HG03039 (cell line): Measurements from ENCODE around the gene CCDC14.
"Not testable (repeated sequence)": the region's sequence is repeated elsewhere in the genome, so short reads cannot be mapped to it uniquely, and the experiment has no call there.

Experiments
- ATAC-seq: cut with Tn5 transposase; IDR thresholded peaks from one replicate; pipeline ENCODE4 v1.9.1; 2021; ENCODE audit warnings: mild to moderate bottlenecking, moderate library complexity; ENCODE audit not compliant: unreplicated experiment

Gene CCDC14, protein sequence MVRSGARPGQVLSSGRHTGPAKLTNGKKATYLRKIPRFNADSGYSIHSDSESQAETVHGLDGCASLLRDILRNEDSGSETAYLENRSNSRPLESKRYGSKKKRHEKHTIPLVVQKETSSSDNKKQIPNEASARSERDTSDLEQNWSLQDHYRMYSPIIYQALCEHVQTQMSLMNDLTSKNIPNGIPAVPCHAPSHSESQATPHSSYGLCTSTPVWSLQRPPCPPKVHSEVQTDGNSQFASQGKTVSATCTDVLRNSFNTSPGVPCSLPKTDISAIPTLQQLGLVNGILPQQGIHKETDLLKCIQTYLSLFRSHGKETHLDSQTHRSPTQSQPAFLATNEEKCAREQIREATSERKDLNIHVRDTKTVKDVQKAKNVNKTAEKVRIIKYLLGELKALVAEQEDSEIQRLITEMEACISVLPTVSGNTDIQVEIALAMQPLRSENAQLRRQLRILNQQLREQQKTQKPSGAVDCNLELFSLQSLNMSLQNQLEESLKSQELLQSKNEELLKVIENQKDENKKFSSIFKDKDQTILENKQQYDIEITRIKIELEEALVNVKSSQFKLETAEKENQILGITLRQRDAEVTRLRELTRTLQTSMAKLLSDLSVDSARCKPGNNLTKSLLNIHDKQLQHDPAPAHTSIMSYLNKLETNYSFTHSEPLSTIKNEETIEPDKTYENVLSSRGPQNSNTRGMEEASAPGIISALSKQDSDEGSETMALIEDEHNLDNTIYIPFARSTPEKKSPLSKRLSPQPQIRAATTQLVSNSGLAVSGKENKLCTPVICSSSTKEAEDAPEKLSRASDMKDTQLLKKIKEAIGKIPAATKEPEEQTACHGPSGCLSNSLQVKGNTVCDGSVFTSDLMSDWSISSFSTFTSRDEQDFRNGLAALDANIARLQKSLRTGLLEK

DNA sequence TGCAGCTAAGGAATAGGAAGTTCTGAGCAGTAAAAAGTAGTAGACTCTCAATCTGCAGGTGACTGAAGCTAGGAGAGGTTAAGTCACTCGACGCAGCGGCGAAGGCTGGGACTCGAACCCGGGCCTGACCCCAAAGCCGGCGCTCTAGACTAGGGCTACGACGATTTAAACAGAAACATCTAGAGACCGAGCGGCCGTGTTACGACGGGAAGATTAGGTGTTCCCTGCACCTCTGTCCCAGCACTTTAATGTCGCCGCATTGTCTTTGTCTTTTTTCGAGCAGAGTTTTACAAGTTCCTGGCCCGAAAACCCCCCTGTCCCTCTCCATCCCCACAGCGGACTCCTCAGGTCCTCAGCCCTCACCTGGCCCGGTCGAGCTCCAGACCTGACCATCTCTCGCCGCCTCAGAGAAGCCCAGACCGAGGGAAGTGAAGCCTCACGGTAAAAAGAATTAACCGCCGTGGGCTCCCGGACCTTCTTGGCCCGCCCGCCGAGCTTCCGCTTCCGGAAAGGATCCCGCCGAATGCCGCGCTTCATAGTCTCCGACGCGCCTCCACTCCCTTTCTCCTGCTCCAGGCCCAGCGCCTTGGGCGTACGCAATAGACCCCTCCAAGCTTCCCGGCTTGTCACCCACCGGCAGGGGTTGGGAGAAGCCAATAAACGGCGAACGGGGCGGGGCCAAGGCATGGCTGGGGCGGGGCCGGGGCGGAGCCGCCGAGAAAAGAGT lies at the start of gene CCDC14:
Gene CCDC14, minus strand, starts transcription at position 449 of the 727 bp plus-strand sequence. Its CDS starts 56 bp downstream, at position 393.
- peak; percentile 91 for ATAC-seq

- ATAC-seq: not testable (repeated sequence)
Measured at GRCh38 chr3:124008321-124008720, 47.3 kb upstream of the CCDC14 start.

DNA sequence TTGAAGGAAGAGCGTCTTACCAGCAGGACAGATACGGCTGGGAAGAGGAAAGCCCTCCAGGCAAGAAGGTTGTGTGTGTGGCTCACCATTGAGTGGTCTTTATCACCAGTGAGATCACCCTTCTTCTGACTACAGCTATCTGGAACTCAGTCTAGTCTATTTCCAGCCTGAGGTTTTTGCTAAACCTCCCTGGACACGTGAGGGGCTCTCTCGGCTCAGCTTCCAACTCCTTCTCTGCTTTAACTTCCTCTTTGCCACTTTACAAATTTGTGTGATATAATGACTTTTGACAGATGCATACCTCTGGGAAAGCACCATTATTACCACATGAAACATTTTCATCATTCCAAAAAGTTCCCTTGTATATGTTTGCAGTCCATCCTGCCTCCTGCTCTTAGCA lies 46.2 kb upstream of the CCDC14 start:
- no peak for ATAC-seq

DNA sequence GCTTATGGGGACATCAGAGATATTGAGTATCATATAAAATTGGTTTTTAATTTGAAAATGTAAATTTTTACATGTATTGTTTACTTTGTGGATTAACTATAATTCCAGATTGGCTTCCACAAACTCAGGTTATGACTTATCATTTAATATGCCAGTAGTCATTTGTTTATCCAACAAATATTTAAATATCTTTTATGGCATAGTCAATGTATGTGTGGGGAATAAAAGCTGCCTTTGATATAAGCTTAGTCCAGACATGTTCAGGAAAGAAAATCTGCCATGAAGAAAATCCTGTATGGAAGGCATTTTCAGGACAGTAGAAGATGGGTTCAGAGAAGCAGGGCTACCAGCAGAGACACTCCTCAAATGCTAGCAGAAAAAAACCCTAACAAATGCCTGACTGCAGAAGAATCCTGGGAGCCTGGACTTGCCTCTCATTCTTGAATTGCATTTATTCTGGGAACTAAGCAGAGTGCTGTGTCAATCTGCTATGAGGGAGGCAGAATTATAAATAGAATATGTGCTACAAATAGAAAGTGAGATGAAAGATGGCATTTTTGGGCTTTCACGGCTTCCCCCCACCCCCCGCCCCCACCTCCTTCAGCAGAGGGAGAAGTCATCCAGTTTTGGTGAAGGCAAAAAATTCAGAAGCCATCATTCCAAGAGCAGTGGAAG lies 41.5 kb upstream of the CCDC14 start:
- ATAC-seq: not testable (repeated sequence)

DNA sequence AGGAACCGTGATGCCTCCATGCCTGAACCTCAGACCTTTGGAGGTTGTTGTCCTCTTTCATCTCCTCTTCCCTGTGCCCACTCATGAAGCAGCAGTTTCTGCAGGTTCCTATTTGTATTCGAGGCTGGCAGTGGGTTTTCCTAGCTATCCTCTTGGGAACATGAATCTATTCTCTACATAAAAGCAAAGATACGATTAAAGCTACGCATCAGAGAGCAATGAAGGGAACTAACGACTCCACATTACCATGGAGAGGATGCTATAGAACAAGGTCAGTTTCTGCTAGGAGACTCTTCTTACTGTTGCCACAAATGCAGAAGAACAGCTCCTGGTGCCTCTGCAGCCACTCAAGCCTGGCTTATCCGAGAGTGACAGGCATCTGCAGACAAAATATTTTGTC lies 40.3 kb upstream of the CCDC14 start:
- not testable (repeated sequence) for ATAC-seq

- ATAC-seq: no peak
Measured at GRCh38 chr3:123997543-123997942, 36.5 kb upstream of the CCDC14 start.

DNA sequence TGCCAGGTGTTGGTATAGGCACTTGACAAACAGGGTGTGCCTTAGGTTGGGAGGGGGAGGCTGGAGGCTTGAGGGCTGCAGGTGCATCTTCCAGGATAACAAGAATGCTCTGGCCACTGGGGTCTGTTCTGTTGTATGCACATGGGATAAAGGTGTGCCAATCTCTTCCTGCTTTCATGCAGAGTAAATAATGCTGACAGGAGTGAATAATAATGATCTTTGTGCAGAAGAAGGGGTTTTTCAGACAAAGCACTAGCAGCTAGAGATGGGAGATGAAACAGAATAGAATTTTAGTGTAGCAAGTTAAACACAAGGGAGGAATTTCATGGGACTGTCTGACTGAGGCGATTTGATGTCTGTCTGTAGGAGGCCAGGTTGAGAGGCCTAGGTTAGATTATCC lies 32.8 kb upstream of the CCDC14 start:
- no peak for ATAC-seq

GRCh38 chr3:123991730-123992588 lies 30.9 kb upstream of the CCDC14 start, which contains the start of gene ROPN1:
Gene ROPN1 (minus strand): TSS chr3:123992124. CDS start chr3:123980481, 11,643 bp downstream.
- not testable (repeated sequence) for ATAC-seq

GRCh38 chr3:123986427-123986826 lies 25.4 kb upstream of the CCDC14 start:
- ATAC-seq: no peak

GRCh38 chr3:123984957-123985356 lies 23.9 kb upstream of the CCDC14 start:
- no peak for ATAC-seq

DNA sequence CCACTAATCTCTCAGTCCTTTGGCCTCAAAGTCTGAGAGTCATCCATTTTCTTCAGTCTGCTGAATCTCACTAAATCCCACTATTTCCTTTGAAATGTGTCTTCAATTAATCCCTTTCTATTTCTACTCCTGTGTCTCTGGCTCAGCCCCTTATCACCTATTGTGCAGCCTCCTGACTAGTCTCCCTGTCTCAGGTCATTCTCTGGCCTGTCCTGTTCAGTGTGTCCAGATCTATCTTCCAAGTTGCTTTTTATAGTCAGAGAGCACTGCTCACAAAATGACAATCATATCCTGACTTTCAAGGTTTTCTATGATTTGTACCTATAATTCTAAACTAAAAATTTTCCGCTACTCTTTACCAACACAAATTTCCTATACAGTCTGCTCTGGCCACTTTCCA lies 23.3 kb upstream of the CCDC14 start:
- no peak for ATAC-seq

- not testable (repeated sequence) for ATAC-seq
Measured at GRCh38 chr3:123981317-123981716, 20.3 kb upstream of the CCDC14 start.

DNA sequence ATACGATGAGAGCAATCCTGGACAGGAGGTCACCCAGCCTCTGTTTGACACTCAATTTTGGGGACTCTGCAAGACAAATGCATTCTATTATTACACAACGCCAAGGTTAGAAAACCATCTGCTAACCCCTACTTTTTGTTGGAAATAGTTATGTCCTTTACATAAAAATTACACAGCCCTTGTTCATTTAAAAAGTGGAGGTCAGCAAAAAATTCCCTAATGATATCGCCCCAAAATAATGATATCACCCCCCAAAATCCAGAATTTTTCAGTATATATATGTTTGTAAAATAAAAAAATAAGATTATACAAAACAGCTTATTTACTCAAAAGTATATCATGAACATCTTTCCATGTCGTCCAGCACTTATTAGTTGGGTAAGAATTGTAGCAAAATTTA lies 19.5 kb upstream of the CCDC14 start:
- no peak for ATAC-seq

DNA sequence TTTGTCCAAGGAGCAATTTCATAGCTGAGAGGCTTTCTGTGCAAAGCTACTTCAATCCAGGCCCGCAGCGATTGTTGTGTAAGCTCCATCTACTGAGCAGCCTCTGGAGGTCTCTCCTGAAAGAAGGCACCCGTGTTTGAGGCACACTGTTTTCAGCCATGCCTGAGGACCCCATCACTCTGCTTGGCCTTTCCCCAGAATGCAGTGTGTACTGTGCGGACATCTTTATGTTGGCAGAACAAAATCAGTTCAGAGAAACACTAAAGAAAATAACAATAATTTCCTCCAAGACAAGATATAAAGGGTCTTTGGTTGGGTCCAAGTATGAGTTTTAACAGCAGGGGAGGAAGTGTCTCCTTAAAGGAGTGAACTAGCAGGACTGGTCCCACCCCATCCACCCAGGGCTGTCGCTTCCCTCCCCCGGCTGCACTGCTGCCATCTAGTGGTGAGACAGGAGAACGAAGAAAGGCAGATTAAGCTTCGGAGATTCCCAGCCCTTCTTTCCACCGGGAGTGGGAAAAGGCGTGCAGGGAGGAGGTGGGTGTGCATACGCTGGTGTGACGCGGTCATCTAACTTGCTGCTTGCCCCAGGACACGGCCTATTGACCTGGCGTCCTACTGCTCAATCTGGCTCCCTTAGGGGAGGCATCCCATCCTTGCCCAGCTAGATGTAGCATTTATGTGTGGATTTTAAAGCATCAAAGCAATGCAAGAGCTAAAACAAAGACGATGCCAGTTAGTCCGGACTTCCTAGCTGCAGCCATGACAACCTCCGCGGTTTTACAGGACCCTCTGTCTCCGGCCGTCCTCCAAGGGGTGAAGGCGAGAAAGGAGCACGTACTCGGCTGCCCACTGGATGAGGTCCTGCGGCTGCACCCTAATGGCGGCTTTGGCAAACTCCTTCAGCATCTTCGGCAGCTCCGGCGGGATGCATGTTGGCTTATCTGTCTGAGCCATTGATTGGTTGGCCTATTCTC lies 18.8 kb upstream of the CCDC14 start:
- not testable (repeated sequence) for ATAC-seq

DNA sequence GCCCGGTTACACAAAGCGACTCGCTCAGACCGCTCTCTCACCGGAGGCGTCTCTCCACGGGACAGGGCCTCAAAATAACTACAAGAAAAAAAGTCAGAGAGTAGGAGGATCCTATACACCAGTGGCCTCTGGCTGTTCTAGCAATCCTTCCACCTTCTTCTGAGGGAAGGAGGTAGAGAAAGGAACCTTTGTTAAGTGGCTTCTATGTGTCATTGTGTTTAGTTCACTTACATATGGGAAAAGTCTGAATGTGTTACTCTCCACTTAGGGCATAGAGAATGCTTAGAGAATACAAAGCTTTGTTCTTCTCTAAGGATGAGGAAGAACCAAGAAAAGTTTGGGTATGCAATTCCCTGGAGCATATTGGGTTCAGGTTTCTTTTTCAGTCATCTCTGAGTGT lies 15.9 kb upstream of the CCDC14 start:
- not testable (repeated sequence) for ATAC-seq

- ATAC-seq: not testable (repeated sequence)
Measured at GRCh38 chr3:123976181-123976898, 15.3 kb upstream of the CCDC14 start.

- ATAC-seq: not testable (repeated sequence)
Measured at GRCh38 chr3:123975030-123975429, 14.0 kb upstream of the CCDC14 start.

GRCh38 chr3:123971406-123971805 lies 10.4 kb upstream of the CCDC14 start:
- no peak for ATAC-seq
